ENCODE measurements around the gene BNIP3. TPM values are rescaled to one million over a fixed set of nuclear protein-coding genes. Genes with fewer than 3 reads are reported as not detected.

The BNIP3 gene
- total and polyA plus RNA-seq, 2 donors (not counting 3 experiments of a cell fraction or from before 2014, with no cell fraction given) = 51.4 to 53.3 TPM

DNA sequence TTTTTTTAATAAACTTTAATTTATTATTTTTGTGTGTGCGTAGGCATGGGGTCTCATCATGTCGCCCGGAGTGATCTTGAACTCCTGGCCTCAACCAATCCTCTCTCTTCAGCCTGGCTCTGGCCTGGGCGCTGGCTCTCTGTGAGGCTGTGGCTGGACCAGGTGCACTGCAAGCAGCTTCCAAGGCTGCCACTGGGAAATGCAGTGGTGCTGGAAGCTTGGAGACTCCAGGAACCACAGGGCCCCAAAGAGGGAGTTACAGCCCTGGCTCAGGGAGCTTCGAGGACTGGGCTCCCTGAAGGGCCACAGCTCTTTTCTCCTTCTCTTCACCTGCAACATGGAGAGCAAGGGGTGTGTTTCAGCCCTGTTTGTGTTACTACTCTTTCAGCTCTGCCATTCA lies 36.7 kb upstream of the BNIP3 start:
- H3K36me3 ChIP-seq (ENCODE audit: control insufficient read depth in 2 of 2, extremely low read depth in 1 of 2, insufficient read depth in 2 of 2, low read length in 2 of 2) = no peaks in the 10 kb centered on the region
- intact Hi-C loops (cut with micrococcal nuclease) (no loop called here), dilution Hi-C loops (cut with MboI; ENCODE audit: extremely low pct_ligation_motif_present, low sequenced_read_pairs) (no loop called here)
- peaks cover 3 to 4% of the 10 kb centered on the region in 2 experiments for H3K27me3 ChIP-seq (ENCODE audit: control insufficient read depth in 2 of 2, insufficient read depth in 2 of 2, low read length in 2 of 2)
- TF ChIP-seq, protein P1, sequence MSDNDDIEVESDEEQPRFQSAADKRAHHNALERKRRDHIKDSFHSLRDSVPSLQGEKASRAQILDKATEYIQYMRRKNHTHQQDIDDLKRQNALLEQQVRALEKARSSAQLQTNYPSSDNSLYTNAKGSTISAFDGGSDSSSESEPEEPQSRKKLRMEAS (IDR thresholded peaks at IDR 0.05; ENCODE audit: insufficient read depth, insufficient read length) = no peak
- TF ChIP-seq JUN (IDR thresholded peaks at IDR 0.05; ENCODE audit: borderline replicate concordance, insufficient read depth, insufficient read length, low read depth) (no peak), MYC (IDR thresholded peaks at IDR 0.05; ENCODE audit: low read depth, low read length) (no peak), POLR2AphosphoS5 (IDR thresholded peaks at IDR 0.05; ENCODE audit: insufficient read depth, low read depth, low read length) (no peak), POLR2A (IDR thresholded peaks at IDR 0.05; ENCODE audit: low read depth, low read length) (no peak), FOS (IDR thresholded peaks at IDR 0.05; ENCODE audit: borderline replicate concordance, insufficient read depth, low read length) (no peak), EZH2 (IDR thresholded peaks at IDR 0.05; ENCODE audit: borderline replicate concordance, low read depth, low read length, severe bottlenecking) (no peak), GATA2 (IDR thresholded peaks at IDR 0.05; ENCODE audit: insufficient read depth, insufficient read length, low read depth, low read length) (no peak)
- TF ChIP-seq, protein P2, sequence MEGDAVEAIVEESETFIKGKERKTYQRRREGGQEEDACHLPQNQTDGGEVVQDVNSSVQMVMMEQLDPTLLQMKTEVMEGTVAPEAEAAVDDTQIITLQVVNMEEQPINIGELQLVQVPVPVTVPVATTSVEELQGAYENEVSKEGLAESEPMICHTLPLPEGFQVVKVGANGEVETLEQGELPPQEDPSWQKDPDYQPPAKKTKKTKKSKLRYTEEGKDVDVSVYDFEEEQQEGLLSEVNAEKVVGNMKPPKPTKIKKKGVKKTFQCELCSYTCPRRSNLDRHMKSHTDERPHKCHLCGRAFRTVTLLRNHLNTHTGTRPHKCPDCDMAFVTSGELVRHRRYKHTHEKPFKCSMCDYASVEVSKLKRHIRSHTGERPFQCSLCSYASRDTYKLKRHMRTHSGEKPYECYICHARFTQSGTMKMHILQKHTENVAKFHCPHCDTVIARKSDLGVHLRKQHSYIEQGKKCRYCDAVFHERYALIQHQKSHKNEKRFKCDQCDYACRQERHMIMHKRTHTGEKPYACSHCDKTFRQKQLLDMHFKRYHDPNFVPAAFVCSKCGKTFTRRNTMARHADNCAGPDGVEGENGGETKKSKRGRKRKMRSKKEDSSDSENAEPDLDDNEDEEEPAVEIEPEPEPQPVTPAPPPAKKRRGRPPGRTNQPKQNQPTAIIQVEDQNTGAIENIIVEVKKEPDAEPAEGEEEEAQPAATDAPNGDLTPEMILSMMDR (IDR thresholded peaks at IDR 0.05; ENCODE audit: extremely low read depth in 1 of 2, insufficient read depth in 1 of 2, low read depth in 1 of 2, low read length in 2 of 2) = no peak
- no peaks in the 10 kb centered on the region for H3K9me3 ChIP-seq (replicated peaks; ENCODE audit: control insufficient read depth, insufficient read depth, low read length)
- H3K27ac ChIP-seq (ENCODE audit: insufficient read depth, low read depth, low read length) = no peak overlapping the region
- no peak overlapping the region for H3K9ac ChIP-seq (replicated peaks; ENCODE audit: extremely low read depth, insufficient read depth, low read length)
- ChIA-PET POLR2A (no interaction called here), CTCF (interaction anchor here (6.4 kb wide), 1 partner anchor 130 kb away, joined by 384 read pairs; no protein-coding TSS in a partner anchor)
- no peaks in the 10 kb centered on the region for H3K9me1 ChIP-seq (replicated peaks; ENCODE audit: control insufficient read depth, extremely low read depth, insufficient read depth, low read length)
- no peak for DNase-seq (ENCODE audit: low read depth, low spot score)
- no peaks in the 10 kb centered on the region for H4K20me1 ChIP-seq (replicated peaks; ENCODE audit: control insufficient read depth, extremely low read depth, insufficient read depth, low read length)
- no peaks in the 10 kb centered on the region for H3K4me1 ChIP-seq (ENCODE audit: control insufficient read depth, extremely low read depth, insufficient read depth, low read length)
- no peak overlapping the region for H3K4me2 ChIP-seq (ENCODE audit: insufficient read depth, low read length)
- FAIRE-seq = no peak
- no peak overlapping the region for H3K4me3 ChIP-seq (replicated peaks in 1 of 3; ENCODE audit: insufficient read depth in 1 of 3, low read depth in 1 of 3, low read length in 3 of 3)
- no peak overlapping the region for H2AFZ ChIP-seq (ENCODE audit: low read depth, low read length)
- BruUV-seq (replicated peaks) = no TSS peak
- no peaks in the 10 kb centered on the region for H3K79me2 ChIP-seq (ENCODE audit: control insufficient read depth, insufficient read depth, low read length)

Measured in endothelial cell of umbilical vein (primary cell).